Liver (tissue), 9 donors: ENCODE measurements around the gene PHAX. TPM values are rescaled to one million over a fixed set of nuclear protein-coding genes. Genes with fewer than 3 reads are reported as not detected.
A peak's percentile ranks its signal among the peaks of the same experiment; 100 is the strongest.

Experiments
- DNase-seq: peaks from one replicate; pipeline ENCODE4 v3.0.0-alpha.2; 2017; ENCODE audit warnings: low spot score
- H3K27ac ChIP-seq, 2 donors: one replicate each; pipeline ENCODE4 v1.7.0; 2013; ENCODE audit warnings: inconsistent platforms in 2 of 2, low read length in 2 of 2, control low read depth in 1 of 2, low read depth in 1 of 2, mild to moderate bottlenecking in 1 of 2
- H3K27me3 ChIP-seq, 4 donors: one replicate each; pipeline versions ENCODE4 v1.6.1 to v1.7.0; 2013; ENCODE audit warnings: low read length in 3 of 4, inconsistent platforms in 1 of 4, mild to moderate bottlenecking in 1 of 4, moderate library complexity in 1 of 4; ENCODE audit not compliant: control insufficient read depth in 4 of 4, insufficient read depth in 4 of 4
- H3K36me3 ChIP-seq, 4 donors: one replicate each; pipeline versions ENCODE4 v1.6.1 to v1.7.0; 2013; ENCODE audit warnings: low read length in 3 of 4, mild to moderate bottlenecking in 3 of 4, low read depth in 1 of 4, moderate library complexity in 1 of 4; ENCODE audit not compliant: control insufficient read depth in 4 of 4, insufficient read depth in 3 of 4
- H3K4me1 ChIP-seq, 4 donors: one replicate each; pipeline versions ENCODE4 v1.6.1 to v1.7.0; 2013; ENCODE audit warnings: low read length in 3 of 4, mild to moderate bottlenecking in 3 of 4, moderate library complexity in 1 of 4; ENCODE audit not compliant: control insufficient read depth in 4 of 4, insufficient read depth in 4 of 4
- H3K4me3 ChIP-seq, 3 donors: one replicate each; pipeline versions ENCODE4 v1.6.1 to v1.7.0; 2013; ENCODE audit warnings: low read length in 3 of 3, control low read depth in 1 of 3, low read depth in 1 of 3, mild to moderate bottlenecking in 1 of 3
- H3K9ac ChIP-seq, 2 donors: one replicate each; pipeline ENCODE4 v1.7.0; 2013; ENCODE audit warnings: low read length in 2 of 2, mild to moderate bottlenecking in 2 of 2, moderate library complexity in 2 of 2, control low read depth in 1 of 2, low read depth in 1 of 2
- H3K9me3 ChIP-seq, 4 donors: one replicate each; pipeline versions ENCODE4 v1.6.1 to v1.7.0; 2013; ENCODE audit warnings: low read length in 3 of 4; ENCODE audit not compliant: control insufficient read depth in 4 of 4
- ATF3 ChIP-seq: IDR thresholded peaks from 2 replicates; pipeline ENCODE4 v1.6.1; 2016; ENCODE audit warnings: antibody characterized with exemption
- CTCF ChIP-seq: fragments of 150-350 bp; IDR thresholded peaks from 2 replicates; pipeline ENCODE4 v1.5.1; 2017; ENCODE audit warnings: improper control_type of control experiment, low read depth, low read length; ENCODE audit not compliant: missing input control
- EGR1 ChIP-seq, 2 donors: IDR thresholded peaks; 2 replicates each; pipeline ENCODE4 v1.6.1; 2016 to 2018; ENCODE audit warnings: antibody characterized with exemption in 2 of 2, low read depth in 2 of 2
- FOXA1 ChIP-seq: IDR thresholded peaks from 2 replicates; pipeline ENCODE4 v1.6.1; 2016; ENCODE audit warnings: antibody characterized with exemption
- FOXA2 ChIP-seq: IDR thresholded peaks from 2 replicates; pipeline ENCODE4 v1.6.1; 2016; ENCODE audit warnings: antibody characterized with exemption
- GABPA ChIP-seq, 2 donors: IDR thresholded peaks in 1 of 2; conservative IDR thresholded peaks in 1 of 2; 2 replicates each; pipeline ENCODE4 v1.6.1; 2016; ENCODE audit warnings: antibody characterized with exemption in 2 of 2, mild to moderate bottlenecking in 1 of 2, moderate library complexity in 1 of 2
- HNF4A ChIP-seq, 2 donors: conservative IDR thresholded peaks; 2 replicates each; pipeline ENCODE4 v1.6.1; 2016; ENCODE audit warnings: antibody characterized with exemption in 2 of 2, mild to moderate bottlenecking in 2 of 2
- HNF4G ChIP-seq: IDR thresholded peaks from 2 replicates; pipeline ENCODE4 v1.6.1; 2016; ENCODE audit warnings: antibody characterized with exemption
- JUND ChIP-seq, 2 donors: IDR thresholded peaks; 2 replicates each; pipeline ENCODE4 v1.6.1; 2016; ENCODE audit warnings: antibody characterized with exemption in 2 of 2
- MAX ChIP-seq: IDR thresholded peaks from 2 replicates; pipeline ENCODE4 v1.6.1; 2016; ENCODE audit warnings: antibody characterized with exemption
- NR2F2 ChIP-seq: IDR thresholded peaks from 2 replicates; pipeline ENCODE4 v1.6.1; 2016; ENCODE audit warnings: antibody characterized with exemption
- RAD21 ChIP-seq, 2 donors: IDR thresholded peaks; 2 replicates each; pipeline ENCODE4 v1.6.1; 2016; ENCODE audit warnings: antibody characterized with exemption in 2 of 2, mild to moderate bottlenecking in 2 of 2
- REST ChIP-seq: IDR thresholded peaks from 2 replicates; pipeline ENCODE4 v1.6.1; 2016; ENCODE audit warnings: antibody characterized with exemption, mild to moderate bottlenecking
- RXRA ChIP-seq, 2 donors: IDR thresholded peaks; 2 replicates each; pipeline ENCODE4 v1.6.1; 2017 to 2018; ENCODE audit warnings: antibody characterized with exemption in 2 of 2, mild to moderate bottlenecking in 1 of 2
- SP1 ChIP-seq: IDR thresholded peaks from 2 replicates; pipeline ENCODE4 v1.6.1; 2018; ENCODE audit warnings: antibody characterized with exemption, mild to moderate bottlenecking
- TAF1 ChIP-seq: conservative IDR thresholded peaks from 2 replicates; pipeline ENCODE4 v1.6.1; 2016; ENCODE audit warnings: antibody characterized with exemption, mild to moderate bottlenecking
- YY1 ChIP-seq: IDR thresholded peaks from 2 replicates; pipeline ENCODE4 v1.6.1; 2016; ENCODE audit warnings: antibody characterized with exemption, mild to moderate bottlenecking
- ZBTB33 ChIP-seq: IDR thresholded peaks from 2 replicates; pipeline ENCODE4 v1.6.1; 2016; ENCODE audit warnings: antibody characterized with exemption
- WGBS: extraction: QIAGEN DNeasy Blood & Tissue Kit; methylation state at CpG from one replicate; pipeline ENCODE4 v1.1.7; 2013; 5-methylcytosine and 5-hydroxymethylcytosine counted together
- polyA plus RNA-seq, 2 donors: library from polyadenylated mRNA; stranded (reverse) in 1 of 2; unstranded in 1 of 2; fragments of 200-250 nt in 1 of 2; fragments of >200 nt in 1 of 2; fragmentation: Nextera tagmentation in 1 of 2; extraction: Ambion mirVana in 1 of 2; gene quantifications; one replicate each; pipeline versions ENCODE4 v1.2.1 to v1.2.3, GENCODE V29; 2013 to 2015
- total RNA-seq, 2 donors: library from RNA; depleted of rRNA; stranded (reverse); fragments of >200 nt; gene quantifications; one replicate each; pipeline ENCODE4 v1.2.3, GENCODE V29; 2014
- donor health status: healthy.
- donor health status: healthy.
- donor health status: healthy.
- donor health status: healthy.
- donor health status: healthy.

PHAX gene
- total and polyA plus RNA-seq, 4 donors, result 10.3 to 32.6 (median 25.1) TPM

- WGBS, result 48% methylated on average over 9 of the region's 9 CpGs
- Histone ChIP-seq H3K27me3 (no peaks in the 10 kb centered on the region), H3K4me3 (no peak overlapping the region), H3K36me3 (peaks cover 0 to 17% (median 8%) of the 10 kb centered on the region in 4 donors), H3K9ac (no peak overlapping the region), H3K27ac (peak overlapping the region; percentile 9 to 61), H3K9me3 (no peaks in the 10 kb centered on the region), H3K4me1 (peaks cover 0 to 17% (median 15%) of the 10 kb centered on the region in 4 donors)
- DNase-seq, result no peak
- TF ChIP-seq EGR1 (IDR thresholded peaks at IDR 0.05; ENCODE audit: low read depth in 2 of 2), result no peak
- TF ChIP-seq JUND (IDR thresholded peaks at IDR 0.05), result peak in 1 of 2 donors; percentile 28
- peak in 1 of 2 donors; percentile 26 for TF ChIP-seq RAD21 (IDR thresholded peaks at IDR 0.05)
- no peak for TF ChIP-seq CTCF
- no peak for TF ChIP-seq MAX
- TF ChIP-seq GABPA (IDR thresholded peaks at IDR 0.05 in 1 of 2, conservative IDR thresholded peaks at IDR 0.05 in 1 of 2), result peak in 1 of 2 donors; percentile 6
- TF ChIP-seq FOXA1, result no peak
- no peak for TF ChIP-seq FOXA2
- TF ChIP-seq HNF4A (conservative IDR thresholded peaks at IDR 0.05), result peak; percentile 81 to 82
- TF ChIP-seq ZBTB33, result no peak
- TF ChIP-seq RXRA (IDR thresholded peaks at IDR 0.05), result peak; percentile 60 to 71
- TF ChIP-seq HNF4G, result no peak
- no peak for TF ChIP-seq TAF1
- peak; percentile 22 for TF ChIP-seq REST
- TF ChIP-seq NR2F2, result no peak
- TF ChIP-seq SP1, result peak; percentile 62
- peak; percentile 14 for TF ChIP-seq YY1
- TF ChIP-seq ATF3, result no peak
Observed at GRCh38 chr5:126587551-126588390, 13.0 kb upstream of the PHAX start.
